Uterus (tissue), 4 donors: ENCODE measurements around the gene SLC35F3. TPM values are rescaled to one million over a fixed set of nuclear protein-coding genes. Genes with fewer than 3 reads are reported as not detected.

Experiments
- DNase-seq, 2 donors: peaks; one replicate each; pipeline ENCODE4 v3.0.0-alpha.2; 2019 to 2020
- H3K27ac ChIP-seq, 2 donors: fragments of 200-600 bp; sonication (generic); 1 replicate in 1 of 2; 2 replicates in 1 of 2; pipeline ENCODE4 v1.5.1; 2016 to 2018
- H3K27me3 ChIP-seq, 2 donors: fragments of 200-600 bp; sonication (generic); one replicate each; pipeline ENCODE4 v1.5.1; 2018 to 2019; ENCODE audit warnings: control low read depth in 1 of 2
- H3K36me3 ChIP-seq, 2 donors: fragments of 200-600 bp; sonication (generic); one replicate each; pipeline ENCODE4 v1.5.1; 2019; ENCODE audit warnings: control low read depth in 1 of 2
- H3K4me1 ChIP-seq, 2 donors: fragments of 200-600 bp; sonication (generic); one replicate each; pipeline ENCODE4 v1.5.1; 2018 to 2019; ENCODE audit warnings: control low read depth in 1 of 2
- H3K4me3 ChIP-seq, 2 donors: fragments of 200-600 bp; sonication (generic); 1 replicate in 1 of 2; 2 replicates in 1 of 2; pipeline ENCODE4 v1.5.1; 2018 to 2019; ENCODE audit warnings: mild to moderate bottlenecking in 1 of 2
- H3K9me3 ChIP-seq, 2 donors: fragments of 200-600 bp; sonication (generic); one replicate each; pipeline ENCODE4 v1.5.1; 2019; ENCODE audit warnings: control low read depth in 1 of 2
- CTCF ChIP-seq, 4 experiments: fragments of 200-600 bp in 2 of 4; fragments of 450-650 bp in 2 of 4; sonication (generic) in 2 of 4; IDR thresholded peaks; one replicate each; pipeline ENCODE4 v1.5.1; 2016 to 2019; ENCODE audit warnings: antibody characterized with exemption in 4 of 4, mild to moderate bottlenecking in 2 of 4, moderate library complexity in 1 of 4
- POLR2A ChIP-seq, 2 donors: fragments of 450-650 bp; IDR thresholded peaks; one replicate each; pipeline ENCODE4 v1.6.1; 2016; ENCODE audit warnings: antibody characterized with exemption in 2 of 2, mild to moderate bottlenecking in 1 of 2, moderate library complexity in 1 of 2
- intact Hi-C: fragments of 100-400 bp; cut with DNase I; formaldehyde crosslinking; loops from one replicate; pipeline ENCODE4 v1.15.1; 2023; ENCODE audit warnings: low total_unique reads
- total RNA-seq, 4 donors: library from RNA; depleted of rRNA in 3 of 4; stranded (reverse); fragments of >200 nt in 3 of 4; gene quantifications; one replicate each; pipeline versions ENCODE4 v1.1.0 to v1.2.4, GENCODE V29; 2014 to 2023
- donor health status: DM: yes; HTN: yes; CAD: no.

Gene SLC35F3
- total RNA-seq, 4 donors from 2014 or later, result 0.24 to 0.62 (median 0.26) TPM; not detected in 1

- peaks cover 0 to 7% of the 10 kb centered on the region in 2 donors for H3K9me3 ChIP-seq
- H3K27ac ChIP-seq, result no peak overlapping the region
- no peak for DNase-seq
- intact Hi-C loops, result no loop called here
- H3K4me1 ChIP-seq, result no peaks in the 10 kb centered on the region
- H3K27me3 ChIP-seq, result no peaks in the 10 kb centered on the region
- no peak for TF ChIP-seq CTCF (IDR thresholded peaks at IDR 0.05)
- no peak for TF ChIP-seq POLR2A (IDR thresholded peaks at IDR 0.05)
- H3K36me3 ChIP-seq, result no peaks in the 10 kb centered on the region
- H3K4me3 ChIP-seq, result no peak overlapping the region
Measured at GRCh38 chr1:234336359-234336758, 431.9 kb downstream of the SLC35F3 start.

DNA sequence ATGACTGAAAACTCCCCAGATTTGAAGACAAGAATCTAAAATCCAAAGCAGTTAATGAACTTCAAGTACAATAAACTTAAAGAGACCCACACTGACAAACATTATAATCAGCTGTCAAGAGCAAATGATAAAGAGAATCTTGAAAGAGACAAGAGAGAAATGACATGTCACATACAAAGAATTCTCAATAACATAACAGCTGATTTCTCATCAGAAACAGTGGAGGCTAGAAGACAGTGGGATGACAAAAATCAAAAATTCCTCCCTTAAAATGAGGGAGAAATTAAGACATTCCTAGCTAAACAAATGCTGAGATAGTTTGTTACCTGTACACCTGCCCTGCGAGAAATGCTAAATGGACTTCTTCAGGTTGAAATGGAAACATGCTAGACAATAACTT, 432.8 kb downstream of the SLC35F3 start:
- H3K4me1 ChIP-seq, result no peaks in the 10 kb centered on the region
- no peak overlapping the region for H3K4me3 ChIP-seq
- intact Hi-C loops, result no loop called here
- peaks cover 0 to 7% of the 10 kb centered on the region in 2 donors for H3K9me3 ChIP-seq
- H3K27me3 ChIP-seq, result no peaks in the 10 kb centered on the region
- no peak overlapping the region for H3K27ac ChIP-seq
- no peaks in the 10 kb centered on the region for H3K36me3 ChIP-seq
- DNase-seq, result no peak
- no peak for TF ChIP-seq POLR2A (IDR thresholded peaks at IDR 0.05)
- no peak for TF ChIP-seq CTCF (IDR thresholded peaks at IDR 0.05)

GRCh38 chr1:234340528-234340927, 436.1 kb downstream of the SLC35F3 start:
- intact Hi-C loops, result no loop called here
- no peaks in the 10 kb centered on the region for H3K36me3 ChIP-seq
- no peak overlapping the region for H3K27ac ChIP-seq
- no peak overlapping the region for H3K4me3 ChIP-seq
- no peaks in the 10 kb centered on the region for H3K27me3 ChIP-seq
- no peaks in the 10 kb centered on the region for H3K4me1 ChIP-seq
- H3K9me3 ChIP-seq, result peaks cover 0 to 7% of the 10 kb centered on the region in 2 donors
- no peak for DNase-seq
- TF ChIP-seq CTCF (IDR thresholded peaks at IDR 0.05) (no peak), POLR2A (IDR thresholded peaks at IDR 0.05) (no peak)

GRCh38 chr1:234342774-234343173, 438.3 kb downstream of the SLC35F3 start:
- no peaks in the 10 kb centered on the region for H3K36me3 ChIP-seq
- H3K9me3 ChIP-seq, result no peaks in the 10 kb centered on the region
- no peaks in the 10 kb centered on the region for H3K27me3 ChIP-seq
- DNase-seq, result no peak
- H3K4me1 ChIP-seq, result no peaks in the 10 kb centered on the region
- intact Hi-C loops, result no loop called here
- H3K4me3 ChIP-seq, result no peak overlapping the region
- H3K27ac ChIP-seq, result no peak overlapping the region
- TF ChIP-seq CTCF (IDR thresholded peaks at IDR 0.05) (no peak), POLR2A (IDR thresholded peaks at IDR 0.05) (no peak)

DNA sequence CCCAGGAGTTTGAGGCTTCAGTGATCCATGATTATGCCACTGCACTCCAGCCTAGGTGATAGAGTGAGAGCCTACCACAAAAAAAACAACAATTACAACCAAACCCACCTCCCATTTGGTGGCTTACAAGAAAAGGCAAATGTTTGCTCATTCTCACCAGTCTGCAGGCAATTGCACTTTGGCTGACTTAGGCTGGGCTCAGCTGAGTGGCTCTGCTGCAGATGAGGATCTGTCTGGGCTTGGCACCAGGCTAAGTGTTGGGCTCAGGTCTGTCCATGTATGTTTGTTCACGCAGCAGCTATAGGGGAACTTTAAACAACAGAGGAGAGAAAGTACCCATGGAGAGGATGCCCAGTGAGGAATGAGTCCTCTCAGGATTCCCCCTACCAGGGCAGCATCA, 440.8 kb downstream of the SLC35F3 start:
- no peaks in the 10 kb centered on the region for H3K4me1 ChIP-seq
- TF ChIP-seq POLR2A (IDR thresholded peaks at IDR 0.05), result no peak
- TF ChIP-seq CTCF (IDR thresholded peaks at IDR 0.05), result no peak
- no peak for DNase-seq
- no peak overlapping the region for H3K27ac ChIP-seq
- H3K4me3 ChIP-seq, result no peak overlapping the region
- peaks cover 0 to 9% of the 10 kb centered on the region in 2 donors for H3K27me3 ChIP-seq
- no peaks in the 10 kb centered on the region for H3K9me3 ChIP-seq
- H3K36me3 ChIP-seq, result no peaks in the 10 kb centered on the region
- intact Hi-C loops, result no loop called here
